Measurements from ENCODE around the gene EML6. TPM values are rescaled to one million over a fixed set of nuclear protein-coding genes. Genes with fewer than 3 reads are reported as not detected.

EML6 gene
- total RNA-seq, 1 experiment from 2014 or later: 5.2 TPM

GRCh38 chr2:54791831-54792230 is 68.4 kb downstream of the EML6 start:
- no TSS peak for BruUV-seq (replicated peaks)
- Mint-ChIP-seq H3K4me3 (ENCODE audit: unreplicated experiment) (no peak overlapping the region), H3K27ac (ENCODE audit: unreplicated experiment) (no peak overlapping the region), H3K9me3 (ENCODE audit: unreplicated experiment) (no peaks in the 10 kb centered on the region), H3K4me1 (ENCODE audit: low read depth, unreplicated experiment) (no peaks in the 10 kb centered on the region), H3K27me3 (ENCODE audit: insufficient read depth, unreplicated experiment) (no peaks in the 10 kb centered on the region), H3K36me3 (ENCODE audit: insufficient read depth, unreplicated experiment) (no peaks in the 10 kb centered on the region)
- DNase-seq: no peak
- no peaks in the 10 kb centered on the region for H3K9me3 ChIP-seq
- H3K4me1 ChIP-seq: no peaks in the 10 kb centered on the region
- TF ChIP-seq CTCF (IDR thresholded peaks at IDR 0.05; ENCODE audit: insufficient read depth in 1 of 2, low read depth in 1 of 2, low read length in 1 of 2, severe bottlenecking in 1 of 2, unreplicated experiment in 1 of 2): no peak
- H3K27me3 ChIP-seq (replicated peaks; ENCODE audit: control insufficient read depth, insufficient read depth, low read length): no peaks in the 10 kb centered on the region
- intact Hi-C loops (cut with micrococcal nuclease; ENCODE audit: unreplicated experiment): no loop called here
- no peak overlapping the region for H3K4me3 ChIP-seq (ENCODE audit: low read depth, low read length)
- POLR2A ChIA-PET: no interaction called here
- no peaks in the 10 kb centered on the region for H3K36me3 ChIP-seq (ENCODE audit: control insufficient read depth, insufficient read depth, low read length)
- CTCF ChIA-PET: no interaction called here

DNA sequence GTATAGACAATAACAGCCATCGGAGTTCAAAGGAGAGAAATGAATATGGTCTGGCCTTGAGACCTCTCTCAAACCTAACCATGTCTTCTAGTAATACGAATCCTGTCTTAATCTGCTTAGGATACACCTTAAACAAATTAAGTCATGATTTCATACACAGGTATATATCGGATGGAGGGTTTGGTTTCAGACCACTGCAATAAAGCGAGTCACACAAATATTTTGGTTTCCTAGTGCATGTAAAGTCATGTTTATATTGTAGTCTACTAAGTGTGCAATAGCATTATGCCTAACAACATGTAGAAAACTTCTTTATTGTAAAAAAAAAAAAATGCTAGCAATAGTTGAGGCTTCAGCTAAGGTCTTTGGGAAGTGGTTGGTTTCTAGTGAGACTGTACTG is 73.8 kb downstream of the EML6 start:
- Mint-ChIP-seq H3K4me1 (ENCODE audit: low read depth, unreplicated experiment) (no peaks in the 10 kb centered on the region), H3K27me3 (ENCODE audit: insufficient read depth, unreplicated experiment) (no peaks in the 10 kb centered on the region), H3K27ac (ENCODE audit: unreplicated experiment) (no peak overlapping the region), H3K4me3 (ENCODE audit: unreplicated experiment) (no peak overlapping the region), H3K9me3 (ENCODE audit: unreplicated experiment) (no peaks in the 10 kb centered on the region), H3K36me3 (ENCODE audit: insufficient read depth, unreplicated experiment) (no peaks in the 10 kb centered on the region)
- Histone ChIP-seq H3K4me1 (no peaks in the 10 kb centered on the region), H3K36me3 (ENCODE audit: control insufficient read depth, insufficient read depth, low read length) (no peaks in the 10 kb centered on the region), H3K4me3 (ENCODE audit: low read depth, low read length) (no peak overlapping the region), H3K27me3 (replicated peaks; ENCODE audit: control insufficient read depth, insufficient read depth, low read length) (no peaks in the 10 kb centered on the region), H3K9me3 (no peaks in the 10 kb centered on the region)
- TF ChIP-seq CTCF (IDR thresholded peaks at IDR 0.05; ENCODE audit: insufficient read depth in 1 of 2, low read depth in 1 of 2, low read length in 1 of 2, severe bottlenecking in 1 of 2, unreplicated experiment in 1 of 2): no peak
- intact Hi-C loops (cut with micrococcal nuclease; ENCODE audit: unreplicated experiment): no loop called here
- POLR2A ChIA-PET: no interaction called here
- DNase-seq: no peak
- BruUV-seq (replicated peaks): no TSS peak
- CTCF ChIA-PET: no interaction called here

- no peak for TF ChIP-seq CTCF (IDR thresholded peaks at IDR 0.05; ENCODE audit: insufficient read depth in 1 of 2, low read depth in 1 of 2, low read length in 1 of 2, severe bottlenecking in 1 of 2, unreplicated experiment in 1 of 2)
- H3K27ac Mint-ChIP-seq (ENCODE audit: unreplicated experiment): no peak overlapping the region
- no peak overlapping the region for H3K4me3 Mint-ChIP-seq (ENCODE audit: unreplicated experiment)
- DNase-seq: no peak
- H3K4me1 Mint-ChIP-seq (ENCODE audit: low read depth, unreplicated experiment): no peaks in the 10 kb centered on the region
- no peak overlapping the region for H3K4me3 ChIP-seq (ENCODE audit: low read depth, low read length)
- intact Hi-C loops (cut with micrococcal nuclease; ENCODE audit: unreplicated experiment): no loop called here
- H3K9me3 Mint-ChIP-seq (ENCODE audit: unreplicated experiment): no peaks in the 10 kb centered on the region
- no peaks in the 10 kb centered on the region for H3K36me3 Mint-ChIP-seq (ENCODE audit: insufficient read depth, unreplicated experiment)
- H3K27me3 ChIP-seq (replicated peaks; ENCODE audit: control insufficient read depth, insufficient read depth, low read length): no peaks in the 10 kb centered on the region
- no peaks in the 10 kb centered on the region for H3K27me3 Mint-ChIP-seq (ENCODE audit: insufficient read depth, unreplicated experiment)
- no peaks in the 10 kb centered on the region for H3K36me3 ChIP-seq (ENCODE audit: control insufficient read depth, insufficient read depth, low read length)
- CTCF ChIA-PET: no interaction called here
- BruUV-seq (replicated peaks): no TSS peak
- POLR2A ChIA-PET: no interaction called here
- H3K9me3 ChIP-seq: no peaks in the 10 kb centered on the region
- H3K4me1 ChIP-seq: no peaks in the 10 kb centered on the region
Measured at GRCh38 chr2:54801352-54801751, 77.9 kb downstream of the EML6 start.

Measured in Caco-2 (cell line).